HG03565 (cell line): ENCODE results near the gene BTBD7.

Experiments used
- ATAC-seq: cut with Tn5 transposase; IDR thresholded peaks from one replicate; pipeline ENCODE4 v1.9.1; 2021; ENCODE audit warnings: mild to moderate bottlenecking, moderate library complexity; ENCODE audit not compliant: unreplicated experiment

BTBD7 gene

DNA sequence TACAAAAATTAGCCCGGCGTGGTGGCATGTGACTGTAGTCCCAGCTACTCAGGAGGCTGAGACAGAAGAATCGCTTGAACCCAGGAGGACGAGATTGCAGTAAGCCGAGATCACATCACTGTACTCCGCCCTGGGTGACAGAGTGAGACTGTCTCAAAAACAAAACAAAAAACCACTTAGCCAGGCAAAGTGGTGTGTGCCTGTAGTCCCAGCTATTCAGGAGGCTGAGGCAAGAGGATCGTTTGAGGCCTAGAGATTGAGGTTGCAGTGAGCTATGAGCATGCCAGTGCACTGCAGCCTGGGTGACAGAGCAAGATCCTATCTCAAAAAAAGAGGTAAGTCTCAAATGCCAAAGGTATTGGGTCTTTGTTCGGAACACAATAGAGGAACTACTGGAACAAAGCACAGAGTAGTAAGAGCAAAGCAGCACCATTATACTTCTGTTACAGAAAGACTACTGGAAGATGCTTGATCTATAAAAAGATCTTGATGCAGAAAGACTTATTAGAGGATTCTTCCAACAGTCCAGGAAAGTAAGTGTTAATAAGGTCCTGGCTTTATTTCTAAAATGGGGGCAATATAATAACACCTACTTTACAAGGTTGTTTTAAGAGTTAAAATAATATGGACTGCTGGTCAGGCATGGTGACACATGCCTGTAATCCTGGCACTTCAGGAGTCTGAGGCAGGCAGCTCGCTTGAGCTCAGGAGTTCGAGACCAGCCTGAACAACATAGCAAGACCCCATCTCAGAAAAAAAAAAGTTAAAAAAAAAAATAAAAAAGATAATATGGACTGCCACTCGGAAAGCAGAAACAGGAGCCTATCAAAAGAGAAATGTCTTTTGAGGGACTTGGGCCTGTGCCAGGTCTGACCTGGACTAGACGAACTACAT, 29.9 kb downstream of the BTBD7 start:
- ATAC-seq = no peak

DNA sequence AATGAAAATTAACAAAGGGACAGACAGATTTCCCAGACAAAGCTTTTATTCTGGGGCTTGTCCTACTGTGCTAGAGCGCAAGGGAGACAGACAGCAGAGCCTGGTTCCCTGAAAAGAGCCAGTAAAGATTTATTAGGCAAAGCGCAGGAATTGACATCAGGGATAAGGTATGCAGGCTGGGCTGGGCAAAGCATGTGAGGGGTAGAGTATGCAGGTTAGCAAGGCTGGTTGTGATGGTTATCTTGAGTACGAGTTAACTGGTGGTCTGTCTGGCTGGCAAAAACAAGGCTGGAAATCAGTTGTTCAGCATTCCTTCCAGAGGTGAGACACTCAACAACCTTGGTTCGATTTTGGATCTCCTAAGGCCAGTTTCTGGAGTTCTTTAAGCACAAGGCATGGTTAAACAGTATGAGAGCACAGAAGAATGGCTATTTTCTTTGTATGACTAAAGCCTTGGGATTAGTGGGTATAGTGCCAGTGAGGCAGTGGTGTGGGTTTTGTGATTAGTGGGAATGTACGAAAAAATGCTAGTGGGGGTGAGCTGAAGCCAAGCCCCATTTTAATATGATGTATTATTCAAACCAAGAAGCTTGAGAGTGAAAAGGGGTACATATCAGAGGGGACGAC, 30.9 kb downstream of the BTBD7 start:
- ATAC-seq = no peak

- no peak for ATAC-seq
These were observed 33.0 kb downstream of the BTBD7 start for GRCh38 chr14:93299866-93300265.

DNA sequence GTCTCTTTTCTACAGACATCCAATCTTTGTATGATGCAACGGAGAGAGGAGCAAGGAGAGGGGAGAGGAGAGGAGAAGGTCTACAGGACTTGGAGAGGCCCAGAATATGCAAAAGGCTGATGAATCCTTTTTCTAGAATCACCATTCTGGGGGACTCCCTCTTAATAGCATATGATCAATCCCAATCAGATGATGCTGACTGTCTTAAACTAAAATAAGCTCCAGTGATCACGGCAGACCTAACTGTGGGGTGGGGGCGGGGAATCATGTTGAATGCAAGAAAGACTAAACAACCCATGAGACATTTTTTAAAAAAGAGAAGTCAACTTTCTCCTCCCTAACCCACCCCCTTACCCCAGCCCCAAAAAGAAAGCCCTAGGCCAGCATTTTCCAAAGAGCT, 33.4 kb downstream of the BTBD7 start:
- no peak for ATAC-seq

GRCh38 chr14:93295541-93296220, 37.2 kb downstream of the BTBD7 start:
- no peak for ATAC-seq

DNA sequence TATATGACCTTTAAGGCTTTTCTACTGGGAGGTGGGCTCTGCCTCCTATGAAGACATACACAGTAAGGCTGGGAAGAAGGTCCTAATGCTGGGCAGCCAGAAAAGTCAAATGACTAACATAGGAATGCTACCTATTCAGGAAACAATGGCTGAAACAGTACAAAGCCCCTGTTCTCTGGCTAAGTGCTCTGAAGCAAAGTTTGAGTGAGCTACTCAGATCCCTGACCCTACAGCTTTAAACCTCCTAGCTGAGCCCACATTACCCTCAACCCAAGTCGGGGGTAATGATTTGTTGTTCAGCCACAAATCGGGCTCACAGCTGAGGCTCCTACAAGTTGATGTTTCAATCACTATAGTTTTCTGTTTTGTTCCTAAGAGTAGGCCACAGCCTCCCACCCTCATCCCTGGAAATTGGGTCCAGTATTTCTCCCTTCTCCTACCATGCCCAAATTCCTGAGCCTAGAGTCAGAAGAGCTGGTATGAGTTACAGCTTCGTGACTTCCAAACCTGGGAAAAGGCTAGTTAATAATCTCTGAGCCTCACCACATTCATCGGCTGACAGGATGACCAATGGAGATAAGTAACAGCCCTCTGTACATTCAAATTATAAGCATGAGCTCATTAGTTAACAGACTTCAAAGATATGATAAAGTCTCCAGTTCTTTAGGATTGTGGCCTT, 46.5 kb downstream of the BTBD7 start:
- ATAC-seq = no peak

DNA sequence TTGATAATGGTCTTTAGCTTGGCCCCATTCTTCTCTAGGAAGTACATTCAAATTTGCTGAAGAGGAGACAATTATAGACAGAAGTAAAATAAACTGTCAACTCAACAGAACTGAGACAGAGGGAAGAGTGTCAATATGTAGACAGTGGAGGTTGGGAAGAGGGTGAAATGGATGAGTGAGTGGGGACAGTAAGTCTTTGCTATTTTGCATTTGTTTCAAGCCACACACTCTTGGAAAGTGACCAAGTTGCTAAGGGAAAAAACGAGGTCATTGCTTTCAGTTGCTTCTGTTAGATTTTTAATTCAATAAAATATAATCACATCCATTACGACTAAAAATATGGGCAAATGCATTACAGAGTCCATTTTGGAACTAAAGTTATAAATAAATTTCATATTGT, 47.8 kb downstream of the BTBD7 start:
- no peak for ATAC-seq

DNA sequence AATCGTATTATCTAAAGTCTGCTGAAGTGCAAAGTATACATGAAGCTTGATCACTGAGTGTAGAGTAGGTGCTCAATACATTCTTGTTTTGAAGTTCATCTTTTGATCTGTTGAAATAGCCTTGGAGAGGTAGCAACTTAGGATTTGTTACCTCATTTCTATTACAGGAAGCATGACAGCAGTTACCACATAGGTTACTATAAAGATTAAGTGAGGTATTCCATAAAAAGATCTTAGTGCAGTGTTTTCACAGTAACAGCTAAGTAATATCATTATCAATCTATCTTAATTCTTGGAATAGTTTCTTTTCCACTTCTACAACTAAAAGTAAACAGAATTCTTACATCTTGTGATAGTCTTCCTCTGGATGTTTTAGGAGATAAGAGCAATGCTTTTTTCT, 50.9 kb downstream of the BTBD7 start:
- no peak for ATAC-seq

GRCh38 chr14:93280743-93281142, 52.1 kb downstream of the BTBD7 start:
- no peak for ATAC-seq

DNA sequence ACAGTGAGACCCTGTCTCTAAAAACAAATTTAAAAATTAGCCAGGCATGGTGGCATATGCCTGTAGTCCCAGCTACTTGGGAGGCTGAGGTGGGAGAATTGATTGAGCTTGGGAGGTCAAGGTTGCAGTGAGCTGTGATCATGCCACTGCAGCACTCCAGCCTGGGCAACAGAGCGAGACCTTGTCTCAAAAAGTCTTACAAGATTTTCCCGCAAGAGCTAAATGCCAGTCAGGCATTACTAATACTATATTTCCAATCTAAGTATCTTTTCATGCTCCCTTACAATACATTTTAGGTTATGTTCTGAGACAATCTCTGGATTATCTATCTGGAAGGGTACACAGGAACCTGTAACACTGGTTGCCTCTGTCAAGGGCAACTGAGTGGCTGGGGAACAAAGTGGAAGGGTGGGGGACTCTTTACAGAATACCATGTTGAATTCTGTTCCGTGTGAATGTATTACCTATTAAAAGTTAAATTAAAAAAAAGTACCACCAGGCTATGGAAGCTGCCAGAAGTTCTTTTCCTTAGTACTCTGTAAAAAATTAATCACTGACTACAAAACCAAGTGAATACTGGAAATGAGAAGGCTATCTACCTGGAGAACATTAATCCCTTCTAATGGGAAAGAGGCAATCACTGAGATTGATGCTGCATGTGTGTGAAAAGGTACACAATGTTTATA, 56.7 kb downstream of the BTBD7 start:
- ATAC-seq = no peak

- ATAC-seq = no peak
These were observed 58.6 kb downstream of the BTBD7 start for GRCh38 chr14:93274055-93274806.

- no peak for ATAC-seq
These were observed 61.7 kb downstream of the BTBD7 start for GRCh38 chr14:93271111-93271510.

- no peak for ATAC-seq
These were observed 63.3 kb downstream of the BTBD7 start for GRCh38 chr14:93269341-93270068.

GRCh38 chr14:93268406-93268805, 64.4 kb downstream of the BTBD7 start:
- ATAC-seq = no peak

GRCh38 chr14:93267149-93267711, 65.6 kb downstream of the BTBD7 start:
- no peak for ATAC-seq

GRCh38 chr14:93266127-93266526, 66.7 kb downstream of the BTBD7 start:
- ATAC-seq = no peak

GRCh38 chr14:93263416-93263815, 69.4 kb downstream of the BTBD7 start:
- ATAC-seq = no peak

GRCh38 chr14:93262446-93262845, 70.4 kb downstream of the BTBD7 start:
- no peak for ATAC-seq
